Measurements from ENCODE around the gene ITPR1.

ITPR1 gene

DNA sequence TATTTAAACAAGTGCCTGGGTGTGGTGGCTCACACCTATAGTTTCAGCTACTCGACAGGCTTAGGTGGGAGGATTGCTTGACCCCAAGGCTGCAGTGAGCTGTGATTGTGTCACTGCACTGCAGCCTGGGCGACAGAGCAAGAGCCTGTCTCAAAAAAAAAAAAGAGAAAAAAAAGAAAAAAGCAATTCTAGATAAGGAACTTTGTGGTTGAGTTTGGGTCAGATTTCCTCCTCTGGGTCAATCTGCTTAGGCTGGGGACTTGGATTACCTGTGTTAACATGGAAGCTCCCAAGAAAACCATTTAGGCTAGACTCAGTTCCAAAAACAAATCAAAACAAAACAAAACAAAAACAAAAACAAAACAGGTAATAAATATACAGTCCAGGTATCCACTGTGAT lies 50.0 kb downstream of the ITPR1 start:
- no peak for DNase-seq (ENCODE audit: low read depth, low spot score)
- H3K4me3 ChIP-seq (ENCODE audit: low read depth, low read length): no peak overlapping the region
- TF ChIP-seq, protein P1, sequence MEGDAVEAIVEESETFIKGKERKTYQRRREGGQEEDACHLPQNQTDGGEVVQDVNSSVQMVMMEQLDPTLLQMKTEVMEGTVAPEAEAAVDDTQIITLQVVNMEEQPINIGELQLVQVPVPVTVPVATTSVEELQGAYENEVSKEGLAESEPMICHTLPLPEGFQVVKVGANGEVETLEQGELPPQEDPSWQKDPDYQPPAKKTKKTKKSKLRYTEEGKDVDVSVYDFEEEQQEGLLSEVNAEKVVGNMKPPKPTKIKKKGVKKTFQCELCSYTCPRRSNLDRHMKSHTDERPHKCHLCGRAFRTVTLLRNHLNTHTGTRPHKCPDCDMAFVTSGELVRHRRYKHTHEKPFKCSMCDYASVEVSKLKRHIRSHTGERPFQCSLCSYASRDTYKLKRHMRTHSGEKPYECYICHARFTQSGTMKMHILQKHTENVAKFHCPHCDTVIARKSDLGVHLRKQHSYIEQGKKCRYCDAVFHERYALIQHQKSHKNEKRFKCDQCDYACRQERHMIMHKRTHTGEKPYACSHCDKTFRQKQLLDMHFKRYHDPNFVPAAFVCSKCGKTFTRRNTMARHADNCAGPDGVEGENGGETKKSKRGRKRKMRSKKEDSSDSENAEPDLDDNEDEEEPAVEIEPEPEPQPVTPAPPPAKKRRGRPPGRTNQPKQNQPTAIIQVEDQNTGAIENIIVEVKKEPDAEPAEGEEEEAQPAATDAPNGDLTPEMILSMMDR (IDR thresholded peaks at IDR 0.05; ENCODE audit: low read depth, low read length): no peak
- in situ Hi-C loops (cut with HindIII; ENCODE audit: low sequenced_read_pairs): no loop called here

DNA sequence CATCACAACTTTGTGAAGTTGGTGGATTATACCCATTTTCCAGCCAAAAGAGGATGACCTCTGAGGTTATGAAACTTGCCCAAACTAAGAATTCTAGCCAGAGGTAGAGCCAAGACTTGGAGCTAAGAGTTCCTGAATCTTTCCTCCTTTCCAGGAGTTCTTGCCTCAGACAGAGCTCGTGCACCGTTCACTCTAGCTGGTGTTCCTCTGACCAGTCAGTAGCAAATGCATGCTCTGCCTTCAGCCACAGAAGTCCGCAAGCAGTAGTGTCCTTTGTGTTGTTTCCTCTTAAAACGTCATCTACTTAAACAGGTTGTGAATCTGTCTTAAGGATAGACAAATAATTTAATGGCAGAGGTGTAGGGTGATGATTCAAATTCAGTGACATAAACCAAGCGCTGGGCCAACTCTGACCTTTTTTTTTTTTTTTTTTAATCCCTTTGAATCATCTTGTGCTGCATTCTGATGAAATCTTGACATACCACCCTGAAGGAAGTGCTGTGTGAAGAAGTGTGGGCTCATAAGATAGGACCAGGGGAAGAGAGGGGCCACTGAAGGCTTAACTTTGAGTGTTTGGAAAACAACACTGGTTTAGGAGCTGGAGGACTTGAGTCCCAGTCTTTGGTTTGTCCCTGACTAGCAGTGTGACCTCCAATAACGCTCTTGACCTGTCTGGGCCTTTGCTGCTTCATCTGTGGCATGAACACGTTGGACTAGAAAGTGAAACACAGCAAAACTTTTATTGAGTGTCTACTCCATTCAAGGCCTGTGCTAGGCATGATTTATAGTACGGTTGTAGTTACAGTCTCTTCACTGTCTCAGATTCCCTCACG lies 53.4 kb downstream of the ITPR1 start:
- no peak for DNase-seq (ENCODE audit: low read depth, low spot score)
- no peak overlapping the region for H3K4me3 ChIP-seq (ENCODE audit: low read depth, low read length)
- in situ Hi-C loops (cut with HindIII; ENCODE audit: low sequenced_read_pairs): no loop called here
- TF ChIP-seq, protein P1 (IDR thresholded peaks at IDR 0.05; ENCODE audit: low read depth, low read length): no peak

DNA sequence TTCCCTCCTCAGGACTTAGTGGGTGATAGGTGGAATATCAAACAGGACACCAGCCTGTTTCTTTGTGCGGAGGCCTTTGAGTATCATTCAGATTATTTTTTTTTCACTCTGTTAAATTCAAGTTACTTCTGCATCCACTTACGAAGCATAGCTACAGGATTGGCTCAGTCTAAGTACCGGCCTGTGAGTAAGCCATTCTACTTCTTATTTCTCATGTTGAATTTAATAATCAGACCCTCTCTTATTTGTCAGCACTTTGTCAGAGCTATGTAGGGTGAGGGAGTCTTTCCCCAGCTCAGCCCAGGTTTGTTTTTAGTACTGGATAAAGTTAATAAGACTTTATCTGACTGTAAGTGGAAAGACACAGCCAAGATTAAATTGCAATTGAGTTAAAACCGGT lies 54.7 kb downstream of the ITPR1 start:
- H3K4me3 ChIP-seq (ENCODE audit: low read depth, low read length): no peak overlapping the region
- in situ Hi-C loops (cut with HindIII; ENCODE audit: low sequenced_read_pairs): no loop called here
- no peak for DNase-seq (ENCODE audit: low read depth, low spot score)
- TF ChIP-seq, protein P1 (IDR thresholded peaks at IDR 0.05; ENCODE audit: low read depth, low read length): no peak

DNA sequence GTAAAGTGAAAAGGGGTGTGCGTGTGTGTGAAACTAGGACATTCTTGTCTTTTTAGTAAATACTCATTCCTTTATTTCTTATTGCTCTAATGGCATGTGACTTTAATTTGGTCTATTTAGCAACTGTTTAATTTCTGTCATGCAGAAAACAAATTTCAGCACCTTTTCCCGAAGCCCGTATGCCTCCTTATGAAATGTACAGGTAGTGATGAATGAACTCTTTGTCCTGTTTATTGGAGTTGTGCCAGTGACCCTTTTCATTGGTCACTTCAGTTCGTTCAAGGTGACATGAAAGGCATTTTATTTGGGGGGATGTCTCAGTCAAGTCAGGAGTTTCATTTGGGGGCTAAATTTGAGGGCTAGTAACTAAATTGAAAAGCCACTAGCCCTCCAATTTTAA lies 55.2 kb downstream of the ITPR1 start:
- TF ChIP-seq, protein P1 (IDR thresholded peaks at IDR 0.05; ENCODE audit: low read depth, low read length): no peak
- in situ Hi-C loops (cut with HindIII; ENCODE audit: low sequenced_read_pairs): no loop called here
- H3K4me3 ChIP-seq (ENCODE audit: low read depth, low read length): no peak overlapping the region
- DNase-seq (ENCODE audit: low read depth, low spot score): no peak

DNA sequence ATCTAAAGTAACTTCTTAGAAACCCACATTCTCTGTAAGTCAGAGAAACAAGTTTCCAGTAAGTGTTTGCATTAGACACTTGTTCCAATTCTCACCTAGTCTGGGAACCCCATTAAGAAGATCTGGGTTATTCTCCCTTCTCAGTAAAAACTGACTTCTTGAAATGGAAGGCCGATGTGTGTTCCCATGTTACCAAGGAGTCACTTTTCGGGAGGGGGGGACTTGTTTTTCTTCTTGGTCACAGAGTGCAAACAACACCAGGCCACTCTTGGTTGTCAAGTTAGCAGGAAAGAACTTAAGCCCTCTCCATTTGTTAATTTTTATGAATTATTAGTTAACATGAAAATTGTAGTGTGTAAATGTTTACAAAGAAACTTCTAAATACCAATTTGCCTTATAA lies 55.6 kb downstream of the ITPR1 start:
- in situ Hi-C loops (cut with HindIII; ENCODE audit: low sequenced_read_pairs): no loop called here
- no peak for DNase-seq (ENCODE audit: low read depth, low spot score)
- no peak overlapping the region for H3K4me3 ChIP-seq (ENCODE audit: low read depth, low read length)
- TF ChIP-seq, protein P1 (IDR thresholded peaks at IDR 0.05; ENCODE audit: low read depth, low read length): no peak

DNA sequence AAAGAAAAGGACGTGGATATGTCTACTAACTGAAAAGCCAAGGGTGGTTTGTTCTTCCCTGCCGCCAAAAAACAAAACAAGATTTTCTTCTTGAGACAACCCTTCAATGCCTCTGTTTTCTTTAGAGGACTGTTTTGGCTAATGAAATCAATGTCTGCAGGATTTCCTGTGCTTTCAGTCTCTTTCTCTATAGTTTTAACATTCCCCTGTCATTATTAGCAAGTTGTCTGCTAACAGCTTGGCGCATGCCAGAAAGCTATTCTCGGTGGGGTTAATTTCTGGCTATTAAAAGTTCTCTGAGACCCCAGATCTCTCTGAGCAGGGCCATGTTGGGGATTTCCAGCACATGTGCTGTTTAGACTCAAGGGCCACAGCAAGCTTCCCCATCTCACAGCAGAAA lies 56.7 kb downstream of the ITPR1 start:
- no peak overlapping the region for H3K4me3 ChIP-seq (ENCODE audit: low read depth, low read length)
- TF ChIP-seq, protein P1 (IDR thresholded peaks at IDR 0.05; ENCODE audit: low read depth, low read length): no peak
- in situ Hi-C loops (cut with HindIII; ENCODE audit: low sequenced_read_pairs): no loop called here
- no peak for DNase-seq (ENCODE audit: low read depth, low spot score)
